ENCODE data around the gene ACBD4. TPM values are rescaled to one million over a fixed set of nuclear protein-coding genes. Genes with fewer than 3 reads are reported as not detected.

ACBD4 gene
- total RNA-seq, 2 experiments from 2014 or later: 14.8 to 24.0 TPM

GRCh38 chr17:45190503-45191255 is 55.2 kb downstream of the ACBD4 start:
- H3K4me2 ChIP-seq (ENCODE audit: low read length): peak overlapping the region; percentile 27
- POLR2A ChIA-PET: interaction anchor here (1.1 kb wide), 1 partner anchor 29 kb away, joined by 3 read pairs; the partner anchor contains the start of gene HEXIM2
- H3K4me3 ChIP-seq (ENCODE audit: low read depth, low read length, poor library complexity, severe bottlenecking): no peak overlapping the region

More at GRCh38 chr17:45190503-45191255, 55.2 kb downstream of the ACBD4 start:
- Histone ChIP-seq H3K9me3 (ENCODE audit: low read length) (no peaks in the 10 kb centered on the region), H3K79me2 (ENCODE audit: insufficient read depth, low read depth, low read length) (no peaks in the 10 kb centered on the region), H3K4me1 (ENCODE audit: insufficient read depth, low read length, poor library complexity, severe bottlenecking) (peaks cover 12% of the 10 kb centered on the region), H3K27ac (ENCODE audit: low read depth, low read length, poor library complexity, severe bottlenecking) (no peak overlapping the region), H3K36me3 (ENCODE audit: insufficient read depth, low read length) (no peaks in the 10 kb centered on the region), H3K9me2 (ENCODE audit: insufficient read depth, low read length) (no peaks in the 10 kb centered on the region), H4K20me1 (ENCODE audit: insufficient read depth, low read length) (no peaks in the 10 kb centered on the region), H2AFZ (ENCODE audit: low read length) (no peak overlapping the region)
- no TSS peak for BruUV-seq (replicated peaks)
- intact Hi-C loops (cut with micrococcal nuclease; ENCODE audit: unreplicated experiment): no loop called here
- TF ChIP-seq CTCF (conservative IDR thresholded peaks at IDR 0.05; ENCODE audit: low read length) (no peak), EZH2phosphoT487 (IDR thresholded peaks at IDR 0.05; ENCODE audit: borderline replicate concordance, low read depth, low read length) (no peak)
- DNase-seq (ENCODE audit: low spot score): peak; percentile 54
- CTCF ChIA-PET (ENCODE audit: unreplicated experiment): interaction anchor here (1.3 kb wide), 1 partner anchor 39 kb away, joined by 4 read pairs; no protein-coding TSS in a partner anchor

Small RNA genes within 50 kb of the gene (microRNA-seq; reads per million reads assigned to microRNA genes)
- not detected for gene MIR6784 (ENCODE audit: borderline replicate concordance)

Small RNA genes within 50 kb of the gene (small RNA-seq; reads per million reads assigned to genes)
- gene MIR6784: not detected

Other genes with a start within 250 kb of the ACBD4 start
- gene EFTUD2, start 236.2 kb upstream of the ACBD4 start, total RNA-seq (2014; rRNA removed; shearing (Covaris generic)): 73.5 and 91.4 TPM in 2 replicates
- gene EFTUD2, start 236.2 kb upstream of the ACBD4 start, total RNA-seq (2022): 133 and 148 TPM in 2 replicates
- 0.51 TPM in 1 of 2 replicates, not detected in the other for gene GFAP, start 220.2 kb upstream of the ACBD4 start, total RNA-seq (2014; rRNA removed; shearing (Covaris generic))
- not detected in 2 replicates for gene GFAP, start 220.2 kb upstream of the ACBD4 start, total RNA-seq (2022)
- gene KIF18B, start 187.9 kb upstream of the ACBD4 start, total RNA-seq (2014; rRNA removed; shearing (Covaris generic)): 33.4 and 42.2 TPM in 2 replicates
- gene KIF18B, start 187.9 kb upstream of the ACBD4 start, total RNA-seq (2022): 126 and 146 TPM in 2 replicates
- not detected in 2 replicates for gene C1QL1, start 167.4 kb upstream of the ACBD4 start, total RNA-seq (2014; rRNA removed; shearing (Covaris generic))
- gene C1QL1, start 167.4 kb upstream of the ACBD4 start, total RNA-seq (2022): not detected in 2 replicates
- gene DCAKD, start 84.1 kb upstream of the ACBD4 start, total RNA-seq (2014; rRNA removed; shearing (Covaris generic)): 40.8 and 53.1 TPM in 2 replicates
- 45.6 and 48.9 TPM in 2 replicates for gene DCAKD, start 84.1 kb upstream of the ACBD4 start, total RNA-seq (2022)
- gene NMT1, start 74.4 kb upstream of the ACBD4 start, total RNA-seq (2014; rRNA removed; shearing (Covaris generic)): 65.7 and 82.3 TPM in 2 replicates
- 126 and 134 TPM in 2 replicates for gene NMT1, start 74.4 kb upstream of the ACBD4 start, total RNA-seq (2022)
- 1.4 and 3.6 TPM in 2 replicates for gene PLCD3, start 3.2 kb upstream of the ACBD4 start, total RNA-seq (2014; rRNA removed; shearing (Covaris generic))
- gene PLCD3, start 3.2 kb upstream of the ACBD4 start, total RNA-seq (2022): 1.7 and 4.6 TPM in 2 replicates
- 12.1 and 13.9 TPM in 2 replicates for gene HEXIM1, start 12.8 kb downstream of the ACBD4 start, total RNA-seq (2014; rRNA removed; shearing (Covaris generic))
- 16.4 and 17.2 TPM in 2 replicates for gene HEXIM1, start 12.8 kb downstream of the ACBD4 start, total RNA-seq (2022)
- 8.6 and 9.3 TPM in 2 replicates for gene HEXIM2, start 26.2 kb downstream of the ACBD4 start, total RNA-seq (2014; rRNA removed; shearing (Covaris generic))
- gene HEXIM2, start 26.2 kb downstream of the ACBD4 start, total RNA-seq (2022): 9.7 and 11.1 TPM in 2 replicates
- gene FMNL1, start 86.2 kb downstream of the ACBD4 start, total RNA-seq (2014; rRNA removed; shearing (Covaris generic)): 44.8 and 55.1 TPM in 2 replicates
- gene FMNL1, start 86.2 kb downstream of the ACBD4 start, total RNA-seq (2022): 133 and 159 TPM in 2 replicates
- gene SPATA32, start 126.4 kb downstream of the ACBD4 start, total RNA-seq (2014; rRNA removed; shearing (Covaris generic)): 0.41 TPM in 1 of 2 replicates, not detected in the other
- gene SPATA32, start 126.4 kb downstream of the ACBD4 start, total RNA-seq (2022): 0.18 TPM in 1 of 2 replicates, not detected in the other
- 7.1 and 12.3 TPM in 2 replicates for gene MAP3K14, start 181.3 kb downstream of the ACBD4 start, total RNA-seq (2014; rRNA removed; shearing (Covaris generic))
- gene MAP3K14, start 181.3 kb downstream of the ACBD4 start, total RNA-seq (2022): 21.2 and 22.8 TPM in 2 replicates

Measured in OCI-LY7 (cell line).